ENCODE results near the gene HMGCLL1.

Gene HMGCLL1

DNA sequence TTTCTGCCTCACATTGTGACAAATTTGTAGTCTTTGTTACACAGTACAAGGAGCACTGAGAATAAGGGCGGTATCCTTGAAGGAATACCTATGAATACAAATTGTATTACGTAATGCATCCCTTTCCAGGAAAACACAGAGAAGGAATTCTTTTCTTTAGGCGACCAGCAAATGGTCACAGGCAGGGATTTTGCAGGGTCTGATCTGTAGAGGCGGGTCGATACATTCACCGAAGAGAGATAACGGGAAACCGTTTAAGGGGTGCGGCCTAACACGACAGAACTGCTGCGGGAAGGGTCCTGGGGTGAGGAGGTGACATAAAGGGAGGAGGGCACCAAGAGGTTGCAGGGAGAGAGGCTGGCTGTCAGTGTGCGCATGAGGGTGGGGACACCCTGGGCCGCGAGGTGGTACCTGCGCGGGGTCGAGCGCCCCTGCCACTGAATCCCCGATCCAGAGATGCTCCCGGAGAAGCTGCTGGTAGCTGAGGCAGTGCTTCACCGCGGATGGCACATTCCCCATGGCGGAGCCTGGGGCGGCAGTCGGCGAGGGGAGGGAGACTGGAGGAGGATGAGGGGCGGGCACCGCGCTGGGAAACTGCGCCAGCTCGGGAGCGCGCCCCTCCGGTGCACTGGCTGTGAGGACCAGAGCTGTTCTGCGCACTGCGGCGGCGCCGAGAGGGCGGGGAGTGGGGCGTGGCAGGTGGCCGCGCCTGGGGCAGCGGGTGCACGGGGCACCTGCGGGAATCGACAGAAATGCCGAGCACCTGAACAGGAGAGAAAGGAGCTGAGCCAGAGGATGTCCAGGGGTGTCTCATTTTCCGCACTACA, at the start of gene HMGCLL1:
HMGCLL1 (minus strand) TSS at position 656 of the 827 bp plus-strand sequence; CDS start at position 519, 137 bp downstream.
- no peak for DNase-seq (ENCODE audit: low read depth in 2 of 2)

DNA sequence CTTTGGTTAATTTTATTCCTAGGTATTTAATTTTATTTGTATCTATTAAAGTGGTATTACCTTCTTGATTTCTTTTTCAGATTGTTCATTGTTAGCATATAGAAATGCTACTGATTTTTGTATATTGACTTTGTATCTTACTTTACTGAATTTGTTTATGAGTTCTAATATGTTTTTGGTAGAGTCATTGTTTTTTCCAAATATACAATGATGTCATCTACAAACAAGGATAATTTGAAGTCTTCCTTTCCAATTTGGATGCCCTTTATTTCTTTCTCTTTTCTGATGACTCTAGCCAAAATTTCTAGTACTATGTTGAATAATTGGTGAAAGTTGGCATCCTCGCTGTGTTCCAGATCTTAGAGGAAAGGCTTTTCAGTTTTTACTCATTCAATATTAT, 43.0 kb upstream of the HMGCLL1 start:
- no peak for DNase-seq (ENCODE audit: low read depth in 2 of 2)

DNA sequence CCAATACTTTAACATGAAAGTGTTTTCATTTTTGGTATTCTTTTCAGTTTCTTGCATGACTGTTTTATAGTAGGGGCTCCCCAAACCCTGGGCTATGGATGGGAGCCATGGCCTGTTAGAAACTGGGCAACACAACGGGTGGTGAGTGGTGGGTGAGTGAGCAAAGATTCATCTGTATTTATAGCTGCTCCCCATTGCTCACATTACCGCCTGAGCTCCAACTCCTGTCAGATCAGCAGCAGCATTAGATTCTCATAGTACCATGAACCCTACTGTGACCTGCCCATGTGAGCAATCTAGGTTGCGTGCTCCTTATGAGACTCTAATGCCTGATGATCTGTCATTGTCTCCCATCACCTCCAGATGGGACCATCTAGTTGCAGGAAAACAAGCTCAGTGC, 42.3 kb upstream of the HMGCLL1 start:
- no peak for DNase-seq (ENCODE audit: low read depth in 2 of 2)

DNA sequence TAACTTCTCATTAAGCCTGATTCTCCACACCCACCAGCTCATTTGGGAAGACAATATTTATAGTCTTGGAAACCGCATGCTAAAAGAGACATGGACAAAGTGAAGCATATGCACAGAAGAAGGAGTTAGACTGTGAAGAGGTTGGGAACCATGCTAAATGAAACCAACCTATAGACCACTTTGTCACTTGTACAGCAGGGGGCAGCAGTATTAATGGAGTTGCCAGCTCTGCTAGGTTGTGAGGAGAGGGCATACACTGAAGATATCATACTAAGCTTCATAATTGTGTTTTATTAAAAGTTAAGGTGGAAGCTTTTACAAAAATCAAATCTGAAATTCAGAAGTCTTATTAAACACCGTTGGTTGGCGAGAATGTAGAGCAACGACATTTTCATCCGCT, 38.3 kb upstream of the HMGCLL1 start:
- no peak for DNase-seq (ENCODE audit: low read depth in 2 of 2)

DNA sequence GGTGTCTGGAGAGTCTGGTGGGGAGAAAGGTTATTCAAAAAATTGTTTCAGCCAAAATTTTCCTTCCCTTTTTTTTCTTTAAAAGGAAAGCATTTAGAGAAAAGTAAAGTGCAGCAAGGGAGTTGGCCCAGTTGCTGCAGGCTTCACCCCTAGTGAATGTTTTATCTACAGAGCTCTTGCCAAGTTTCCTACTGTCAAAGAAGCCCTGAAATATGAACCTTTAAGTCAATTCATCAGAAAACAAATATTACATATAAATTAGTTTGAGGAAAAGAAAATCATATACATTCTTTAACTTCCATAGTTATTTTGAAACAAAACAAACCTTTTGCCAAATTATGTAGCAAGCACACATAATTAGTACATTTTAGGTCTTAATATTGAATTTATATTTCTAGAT, 25.0 kb upstream of the HMGCLL1 start:
- no peak for DNase-seq (ENCODE audit: low read depth in 2 of 2)

DNA sequence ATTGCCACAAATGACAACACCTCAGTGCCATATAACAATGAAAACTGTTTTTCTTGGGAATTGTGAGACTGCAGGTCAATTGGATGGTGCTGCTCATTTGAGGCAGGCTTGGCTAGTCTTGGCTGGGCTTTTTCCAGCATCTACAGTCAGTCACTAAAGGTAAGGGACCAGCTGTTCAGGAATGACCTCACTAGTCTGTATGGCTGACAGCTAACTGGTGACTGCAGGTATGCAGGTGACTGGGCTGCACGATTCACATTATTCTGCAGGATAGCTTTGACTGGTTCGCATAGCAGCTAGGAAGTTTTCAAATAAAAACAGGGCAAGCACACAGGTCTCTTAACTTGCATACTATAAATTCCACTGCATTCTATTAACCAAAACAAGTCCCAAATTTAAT, 22.1 kb upstream of the HMGCLL1 start:
- DNase-seq (ENCODE audit: low read depth in 2 of 2) = no peak

DNA sequence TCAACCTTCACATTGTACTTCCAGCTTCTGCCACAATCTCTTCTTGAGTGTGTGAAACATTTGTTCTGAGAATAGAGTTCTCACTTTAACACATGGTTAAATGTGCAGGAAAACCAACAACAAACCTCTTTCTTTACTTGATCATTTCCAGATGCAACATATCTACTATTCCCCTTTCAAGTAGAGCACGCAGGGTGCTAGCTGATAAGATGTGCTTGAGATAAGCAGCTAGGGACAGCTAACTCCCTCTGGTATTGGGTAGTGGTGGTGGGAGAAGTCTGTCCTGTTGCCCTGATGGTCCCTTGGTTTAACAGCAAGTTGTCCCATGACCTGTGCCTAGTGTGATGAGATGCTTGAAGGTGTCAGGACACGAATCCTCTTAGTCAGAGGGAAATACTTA, 15.4 kb upstream of the HMGCLL1 start:
- no peak for DNase-seq (ENCODE audit: low read depth in 2 of 2)

DNA sequence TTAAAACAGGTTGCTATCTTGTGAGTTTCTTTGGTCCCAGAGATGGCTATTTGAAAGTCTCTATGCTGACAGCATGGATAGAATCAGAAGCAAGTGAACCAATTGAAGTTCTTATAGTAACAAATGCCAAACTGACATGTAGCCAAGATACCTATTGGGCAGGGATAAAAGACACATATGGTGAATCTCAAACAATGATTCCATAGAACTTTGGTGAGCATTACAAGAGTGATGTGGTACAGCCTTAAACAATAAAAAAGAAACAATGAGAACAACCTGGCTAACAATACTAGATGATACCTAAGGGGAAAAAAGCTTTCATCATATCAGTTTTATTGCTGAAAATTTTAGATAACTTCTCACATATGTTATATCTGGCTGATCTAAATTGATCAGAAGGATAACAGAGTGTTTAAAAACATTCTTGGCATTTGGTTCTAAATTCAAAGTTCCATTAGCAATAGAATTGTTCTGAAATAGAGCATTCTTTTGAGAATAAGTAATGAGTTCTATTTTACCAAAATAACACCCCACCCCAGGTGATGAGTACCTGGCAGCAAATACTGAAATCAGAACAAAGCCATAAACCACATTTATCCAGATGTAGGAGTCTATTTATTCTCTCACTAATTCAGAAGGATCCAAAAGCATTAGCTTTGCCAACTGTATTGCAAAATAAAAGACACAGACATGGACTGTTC, 5.8 kb upstream of the HMGCLL1 start:
- no peak for DNase-seq (ENCODE audit: low read depth in 2 of 2)

DNA sequence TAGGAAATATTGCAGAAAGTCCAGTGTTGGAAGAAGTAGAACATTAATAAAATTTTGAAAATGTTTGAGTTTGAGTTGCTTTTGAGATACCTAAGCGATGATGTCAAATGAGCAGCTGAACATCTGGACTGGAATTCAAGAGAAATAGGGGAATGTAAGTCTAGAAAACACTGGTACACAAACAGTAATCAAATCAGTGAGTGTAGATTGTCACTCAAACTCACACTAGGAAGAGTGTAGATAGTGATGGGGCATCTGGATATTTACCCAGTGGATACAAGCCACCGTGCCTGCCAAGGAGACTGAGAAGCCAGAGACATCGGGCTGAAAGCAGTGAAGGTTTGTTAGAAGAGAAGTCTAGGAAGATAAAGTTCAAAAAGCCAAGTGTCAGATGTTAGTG, 2.2 kb downstream of the HMGCLL1 start:
- DNase-seq (ENCODE audit: low read depth in 2 of 2) = no peak

DNA sequence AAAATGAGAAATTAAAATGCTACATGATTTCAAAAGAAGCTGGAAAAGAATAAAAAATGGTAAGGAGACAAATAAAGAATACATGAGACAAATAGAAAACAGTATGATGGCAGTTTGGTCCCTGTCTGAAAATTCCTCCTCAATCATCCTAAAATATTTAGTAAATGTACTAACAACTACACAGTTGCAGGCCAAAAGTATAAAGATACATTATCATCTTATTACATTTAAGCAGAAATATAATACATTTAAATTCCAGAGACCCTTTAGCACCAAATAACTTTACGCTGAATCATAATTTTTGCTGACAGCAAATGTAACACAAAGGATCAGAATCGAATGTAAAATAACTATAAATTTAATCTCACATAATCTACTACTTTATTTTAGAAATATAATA, 4.4 kb downstream of the HMGCLL1 start:
- no peak for DNase-seq (ENCODE audit: low read depth in 2 of 2)

DNA sequence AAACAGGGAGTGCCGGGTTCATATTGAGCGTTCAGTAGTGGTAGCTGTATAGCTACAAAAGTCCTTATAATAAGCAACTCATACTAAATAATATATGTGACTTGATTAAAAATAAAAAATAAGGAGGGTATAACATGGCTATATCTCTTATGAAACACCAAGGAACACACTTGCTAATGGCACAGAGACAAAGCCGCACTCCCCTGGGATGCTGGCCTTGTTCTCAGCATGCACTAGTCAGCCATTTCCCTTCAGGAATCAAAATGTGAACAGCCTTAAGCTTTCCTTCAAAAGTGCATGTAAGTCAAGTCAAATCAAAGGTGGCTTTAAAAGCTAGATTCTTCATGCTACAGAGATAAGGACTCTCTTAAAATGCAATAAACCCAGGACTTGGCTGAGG, 9.4 kb downstream of the HMGCLL1 start:
- no peak for DNase-seq (ENCODE audit: low read depth in 2 of 2)

DNA sequence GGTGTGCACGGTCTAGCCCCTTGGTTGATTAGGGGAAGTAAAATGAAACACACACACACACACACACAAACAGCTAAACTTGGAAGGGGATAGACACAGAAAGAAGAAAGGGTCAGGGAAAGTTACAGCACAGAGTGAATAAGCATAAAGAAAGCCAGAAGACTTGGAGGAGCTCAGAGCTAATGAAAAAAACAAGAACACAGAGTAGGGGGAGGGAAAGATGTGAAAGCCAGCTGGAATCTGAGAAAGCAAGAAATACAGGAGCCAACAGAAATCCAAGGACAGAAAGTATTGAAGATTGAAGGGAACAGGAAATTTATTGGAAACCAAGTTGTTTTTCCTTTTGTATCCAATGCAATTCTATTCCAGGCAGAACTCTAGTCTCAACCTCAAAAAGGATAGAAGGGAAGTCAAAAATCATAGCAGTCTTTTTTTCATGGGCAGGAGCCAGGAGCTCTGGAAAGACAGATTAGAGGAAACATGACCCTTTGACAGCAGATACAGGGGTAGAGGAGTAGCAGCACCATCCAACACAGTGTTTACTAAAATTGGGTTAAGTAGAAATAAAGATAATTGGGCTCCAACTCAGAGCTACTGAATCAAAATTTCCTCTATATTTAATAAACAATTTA, 10.1 kb downstream of the HMGCLL1 start:
- no peak for DNase-seq (ENCODE audit: low read depth in 2 of 2)

DNA sequence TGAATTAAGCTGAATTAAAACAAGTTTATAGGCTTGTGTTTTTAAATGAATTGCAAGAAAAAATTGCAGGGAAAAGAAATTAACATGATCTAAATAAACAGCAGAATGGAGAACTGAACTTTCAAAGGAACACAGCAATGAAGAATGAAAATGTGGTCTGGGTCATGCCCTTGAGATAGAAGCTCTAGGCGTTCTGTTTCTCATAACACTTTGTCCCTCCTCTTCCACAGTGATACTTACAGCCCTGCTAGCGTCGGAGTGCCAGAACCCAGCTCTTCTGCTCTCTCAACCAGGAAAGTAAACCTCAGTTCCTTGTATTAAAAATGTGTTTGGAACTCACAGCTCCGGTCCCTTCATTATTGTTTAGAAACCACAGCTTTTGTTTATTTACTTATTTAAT, 11.4 kb downstream of the HMGCLL1 start:
- DNase-seq (ENCODE audit: low read depth in 2 of 2) = no peak

DNA sequence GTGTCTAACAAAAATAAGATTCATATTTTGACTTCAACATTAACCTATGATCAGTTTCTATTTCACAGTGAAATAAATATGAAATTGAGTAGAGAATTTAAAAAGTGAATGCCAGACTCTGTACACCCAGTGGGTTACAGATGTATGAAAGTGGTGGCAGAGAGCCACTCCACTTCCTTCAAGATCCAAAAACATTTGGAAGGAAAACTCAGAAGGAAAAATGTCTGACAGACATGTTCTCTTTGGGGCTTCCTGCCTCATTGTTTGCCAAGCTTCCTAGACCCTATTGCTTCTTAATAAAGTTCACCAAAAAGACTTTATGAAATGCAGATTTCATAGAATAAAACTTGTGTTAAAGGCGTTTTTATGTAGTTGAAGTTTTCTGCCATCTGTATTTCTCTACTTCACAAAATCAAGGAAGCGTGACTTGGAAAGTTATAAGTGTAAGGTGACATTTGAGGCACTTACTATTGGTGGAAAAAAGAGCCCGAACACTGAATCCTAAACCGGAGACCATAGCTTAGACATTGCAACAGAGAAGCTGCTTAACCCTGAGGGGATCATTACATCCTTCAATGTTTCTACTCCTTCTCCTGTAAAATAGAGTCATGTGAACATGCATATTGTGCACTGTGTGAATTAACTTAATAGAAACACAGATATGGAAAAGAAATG, 12.8 kb downstream of the HMGCLL1 start:
- no peak for DNase-seq (ENCODE audit: low read depth in 2 of 2)

DNA sequence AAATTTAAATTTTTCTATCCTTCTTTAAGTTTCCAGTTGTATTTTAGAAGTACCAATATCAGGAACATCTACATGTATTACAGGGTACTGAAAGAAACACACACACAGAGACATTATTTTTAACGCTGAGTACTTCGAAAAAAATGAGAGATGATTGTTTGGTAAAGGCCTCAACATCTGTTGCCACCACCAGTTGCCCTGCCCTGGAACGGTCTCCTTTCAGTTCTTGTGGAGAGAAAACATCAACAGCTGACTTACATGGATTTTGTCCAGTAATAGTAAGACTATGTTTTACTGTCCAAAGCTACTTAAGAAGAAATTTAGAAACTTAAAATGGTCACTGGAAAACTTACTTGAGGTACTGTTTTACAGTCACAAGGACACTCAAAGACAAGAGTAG, 16.7 kb downstream of the HMGCLL1 start:
- no peak for DNase-seq (ENCODE audit: low read depth in 2 of 2)

DNA sequence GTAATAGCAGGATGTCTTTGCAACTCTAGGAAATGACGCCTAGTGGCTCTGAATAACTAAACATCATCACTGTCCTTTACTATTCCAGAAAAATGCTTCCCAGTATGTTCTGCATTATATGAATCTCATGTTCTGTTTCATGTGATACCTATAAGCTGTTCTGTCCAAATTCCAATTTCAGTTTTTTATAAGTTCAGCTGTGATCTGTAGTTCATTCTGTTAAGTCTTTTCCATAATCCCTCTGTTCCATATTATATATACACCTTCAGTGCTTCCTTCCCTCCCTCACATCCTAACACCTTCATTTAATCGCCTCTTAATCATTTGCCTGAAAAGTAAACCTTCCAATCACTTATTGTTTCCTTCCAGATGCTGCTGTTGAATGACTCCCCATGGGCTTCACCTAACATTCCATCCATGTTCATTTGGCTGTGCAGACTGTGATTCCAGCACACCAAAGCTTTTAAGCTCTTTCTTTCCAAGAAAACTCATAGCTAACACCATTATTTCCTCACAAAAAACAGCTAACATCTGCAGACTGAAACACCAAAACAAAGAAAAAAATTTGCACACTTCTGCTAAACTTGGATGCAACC, 18.6 kb downstream of the HMGCLL1 start:
- DNase-seq (ENCODE audit: low read depth in 2 of 2) = no peak

DNA sequence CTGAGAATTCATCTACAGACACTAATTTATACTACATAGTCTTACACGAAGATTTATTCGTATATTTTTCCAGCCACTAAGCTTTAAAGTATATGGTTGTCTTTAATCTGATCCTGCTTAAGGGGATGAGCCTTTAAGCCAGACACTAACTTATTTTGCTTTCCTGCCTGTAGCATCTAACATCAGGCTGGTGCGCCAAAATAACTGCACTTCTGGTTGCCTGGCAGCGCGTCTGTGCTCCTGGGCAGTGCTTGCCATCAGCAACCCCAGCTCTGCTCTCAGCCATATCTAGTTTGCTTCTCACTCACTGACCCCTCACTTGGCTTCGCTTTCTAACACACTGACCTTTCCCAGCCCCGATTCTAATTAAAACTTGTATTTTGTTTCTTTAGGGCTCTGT, 21.8 kb downstream of the HMGCLL1 start:
- DNase-seq (ENCODE audit: low read depth in 2 of 2) = no peak

DNA sequence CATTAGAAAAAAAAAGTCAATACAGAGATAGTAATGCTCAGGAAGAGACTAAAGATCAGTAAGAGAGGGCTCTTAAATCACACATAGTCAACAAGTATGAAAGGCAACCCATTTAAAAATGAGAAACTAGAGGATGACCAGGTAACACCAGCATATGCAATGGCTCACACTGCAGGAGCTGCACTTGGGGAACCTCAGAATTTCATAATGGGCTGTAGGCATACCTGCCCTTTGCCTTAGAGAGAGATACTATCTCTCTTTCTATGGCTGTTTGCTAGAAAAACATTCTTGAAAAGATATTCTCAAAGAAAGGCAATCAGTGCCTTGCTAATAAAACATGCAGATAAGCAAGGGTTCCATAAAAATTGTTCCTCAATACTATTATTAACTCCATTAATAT, 33.2 kb downstream of the HMGCLL1 start:
- no peak for DNase-seq (ENCODE audit: low read depth in 2 of 2)

DNA sequence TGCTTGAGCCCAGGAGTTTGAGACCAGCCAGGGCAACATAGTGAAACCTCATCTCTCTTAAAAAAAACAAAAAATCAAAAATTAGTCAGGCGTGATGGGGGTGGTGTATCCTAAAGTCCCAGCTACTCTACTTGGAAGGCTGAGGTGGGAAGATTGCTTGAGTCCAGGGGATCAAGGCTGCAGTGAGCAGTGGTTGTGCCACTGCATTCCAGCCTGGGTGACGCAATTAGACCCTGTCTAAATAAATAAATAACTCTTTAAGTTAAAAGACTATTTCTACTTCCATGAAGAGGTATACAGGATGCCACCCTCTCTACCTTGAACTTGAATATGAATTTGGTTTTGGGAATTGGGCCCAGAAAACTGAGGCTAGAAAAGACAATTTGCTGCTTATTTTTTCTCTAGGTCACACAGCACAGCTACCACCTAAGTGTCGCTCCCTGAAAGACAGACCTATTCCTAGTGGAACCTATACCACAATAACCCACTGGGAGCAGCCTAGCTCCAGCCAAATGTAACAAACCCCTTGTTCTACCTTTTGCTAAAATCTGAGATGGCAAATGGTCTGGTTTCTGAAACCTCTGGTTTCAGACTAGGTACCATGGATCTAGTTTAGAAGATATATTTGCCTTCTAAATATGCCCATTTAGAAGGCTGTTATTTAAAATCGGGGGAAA, 35.2 kb downstream of the HMGCLL1 start:
- no peak for DNase-seq (ENCODE audit: low read depth in 2 of 2)

DNA sequence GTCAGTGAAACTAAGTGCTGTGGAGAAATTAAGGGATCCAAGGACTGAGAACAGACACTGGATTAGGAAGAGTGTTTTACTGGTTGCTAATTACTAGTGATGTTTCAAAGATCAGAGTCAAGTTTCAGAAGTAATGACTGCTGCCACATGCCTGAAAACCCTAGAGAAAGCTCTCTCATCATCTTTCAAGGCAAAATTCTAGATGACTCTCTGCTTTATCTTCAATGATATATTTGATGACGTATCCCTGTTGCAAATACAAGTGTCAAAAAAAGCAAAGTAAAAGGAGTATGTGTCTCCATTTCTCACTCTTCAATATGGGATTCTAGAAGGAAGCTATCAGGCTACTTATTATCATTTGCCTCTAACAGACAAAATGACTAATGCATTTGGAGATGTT, 38.0 kb downstream of the HMGCLL1 start:
- no peak for DNase-seq (ENCODE audit: low read depth in 2 of 2)

DNA sequence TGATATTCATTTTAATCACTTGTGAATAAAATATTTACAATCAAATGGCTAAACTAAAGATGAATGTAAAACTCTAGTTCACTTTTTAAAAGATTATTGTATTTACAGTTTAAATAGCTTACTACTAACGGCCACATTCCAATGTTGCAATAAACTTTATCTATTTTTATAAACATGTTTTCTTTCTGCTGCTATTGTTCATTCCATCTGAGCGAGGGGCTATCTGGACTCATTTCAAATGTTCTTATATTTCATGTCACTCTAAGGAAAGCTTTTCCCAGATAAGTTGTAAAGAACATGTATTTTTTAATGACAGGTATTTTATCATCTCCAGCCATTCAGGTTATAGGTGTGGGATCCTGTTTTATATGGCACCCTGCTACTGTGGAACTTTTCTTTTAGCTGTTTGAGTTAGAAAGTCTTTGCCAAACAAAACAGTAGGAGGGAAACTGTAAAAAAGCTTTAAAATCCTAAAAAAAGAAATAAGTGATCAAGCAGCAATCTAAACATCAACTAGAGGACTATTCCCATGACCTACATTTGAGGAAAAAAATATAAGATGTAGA, 42.5 kb downstream of the HMGCLL1 start:
- no peak for DNase-seq (ENCODE audit: low read depth in 2 of 2)

Data from stimulated activated CD8-positive, alpha-beta memory T cell treated with anti-CD3 and anti-CD28 coated beads, Interleukin-15, amount 100 ng/mL, for 48 hours (primary cell).